B cell (primary cell): ENCODE data around the gene RMDN2.

Experiments
- CTCF ChIP-seq: fragments of 200-600 bp; IDR thresholded peaks from one replicate; pipeline ENCODE4 v1.8.0; 2022; ENCODE audit warnings: antibody characterized with exemption, mild to moderate bottlenecking
- EZH2 ChIP-seq: IDR thresholded peaks from 2 replicates; pipeline ENCODE4 v1.6.1; 2012; ENCODE audit warnings: borderline replicate concordance, low read depth, mild to moderate bottlenecking, moderate library complexity, low read length; ENCODE audit not compliant: insufficient read depth, poor library complexity, severe bottlenecking

- TF ChIP-seq CTCF (no peak), EZH2 (no peak)
These were observed 6.3 kb upstream of the RMDN2 start for GRCh38 chr2:37918742-37919186.
